Measurements from ENCODE around the gene IL36A. TPM values are rescaled to one million over a fixed set of nuclear protein-coding genes. Genes with fewer than 3 reads are reported as not detected.

IL36A gene
- total and polyA plus RNA-seq, 4 donors: not detected

Small RNAs within 50 kb of the gene (small RNA-seq; reads per million reads assigned to genes)
- not detected for gene HMGN2P23 (ENCODE audit: low replicate concordance)

Other genes starting within 250 kb of the IL36A start
- gene CKAP2L, start 240.8 kb upstream of the IL36A start, total RNA-seq: 1 to 10 TPM in 1 of 2 donors, under 1 TPM in 1; 0.58 to 4.0 TPM
- gene CKAP2L, start 240.8 kb upstream of the IL36A start, polyA plus RNA-seq: under 1 TPM; 0.48 to 0.63 TPM
- 1 to 10 TPM; 1.3 to 3.5 TPM for gene IL1A, start 221.0 kb upstream of the IL36A start, total RNA-seq
- 10 to 100 TPM in 1 of 2 donors, 1 to 10 TPM in 1; 1.1 to 15.5 TPM for gene IL1A, start 221.0 kb upstream of the IL36A start, polyA plus RNA-seq
- gene IL1B, start 168.7 kb upstream of the IL36A start, total RNA-seq: 10 to 100 TPM in 1 of 2 donors, 1 to 10 TPM in 1; 3.8 to 19.9 TPM
- 100 to 1,000 TPM in 1 of 2 donors, 1 to 10 TPM in 1; 6.5 to 482 TPM for gene IL1B, start 168.7 kb upstream of the IL36A start, polyA plus RNA-seq
- gene IL37, start 94.3 kb upstream of the IL36A start, total RNA-seq: not detected
- 1 to 10 TPM in 1 of 2 donors, not detected in 1; 1.4 TPM for gene IL37, start 94.3 kb upstream of the IL36A start, polyA plus RNA-seq
- gene IL36G, start 27.5 kb upstream of the IL36A start, total RNA-seq: under 1 TPM in 1 of 2 donors, not detected in 1; 0.26 TPM
- under 1 TPM; 0.12 to 0.14 TPM for gene IL36G, start 27.5 kb upstream of the IL36A start, polyA plus RNA-seq
- gene IL36B, start 47.4 kb downstream of the IL36A start, total RNA-seq: not detected
- under 1 TPM in 1 of 2 donors, not detected in 1; 0.05 TPM for gene IL36B, start 47.4 kb downstream of the IL36A start, polyA plus RNA-seq
- gene IL36RN, start 53.7 kb downstream of the IL36A start, total RNA-seq: under 1 TPM in 1 of 2 donors, not detected in 1; 0.09 TPM
- gene IL36RN, start 53.7 kb downstream of the IL36A start, polyA plus RNA-seq: under 1 TPM in 1 of 2 donors, not detected in 1; 0.01 TPM
- gene IL1F10, start 62.5 kb downstream of the IL36A start, total RNA-seq: not detected
- not detected for gene IL1F10, start 62.5 kb downstream of the IL36A start, polyA plus RNA-seq
- 10 to 100 TPM; 15.2 to 18.2 TPM for gene IL1RN, start 122.1 kb downstream of the IL36A start, total RNA-seq
- gene IL1RN, start 122.1 kb downstream of the IL36A start, polyA plus RNA-seq: 100 to 1,000 TPM in 1 of 2 donors, 1 to 10 TPM in 1; 9.6 to 850 TPM
- gene PSD4, start 168.5 kb downstream of the IL36A start, total RNA-seq: 10 to 100 TPM; 29.6 to 48.1 TPM
- gene PSD4, start 168.5 kb downstream of the IL36A start, polyA plus RNA-seq: 10 to 100 TPM; 20.9 to 28.5 TPM

Measured in lung (tissue), 5 donors.